ENCODE data around the gene DICER1.

Gene DICER1

GRCh38 chr14:95123891-95124579 lies 33.3 kb downstream of the DICER1 start:
- Histone ChIP-seq H3K9me3 (no peaks in the 10 kb centered on the region), H3K27ac (no peak overlapping the region), H3K27me3 (no peaks in the 10 kb centered on the region), H3K4me3 (no peak overlapping the region), H3K36me3 (peaks cover 17 to 47% (median 33%) of the 10 kb centered on the region in 3 donors), H3K4me1 (peaks cover 0 to 4% (median 1%) of the 10 kb centered on the region in 4 donors)
- intact Hi-C loops (cut with DNase I; ENCODE audit: low total_unique reads): no loop called here
- TF ChIP-seq, protein P1, sequence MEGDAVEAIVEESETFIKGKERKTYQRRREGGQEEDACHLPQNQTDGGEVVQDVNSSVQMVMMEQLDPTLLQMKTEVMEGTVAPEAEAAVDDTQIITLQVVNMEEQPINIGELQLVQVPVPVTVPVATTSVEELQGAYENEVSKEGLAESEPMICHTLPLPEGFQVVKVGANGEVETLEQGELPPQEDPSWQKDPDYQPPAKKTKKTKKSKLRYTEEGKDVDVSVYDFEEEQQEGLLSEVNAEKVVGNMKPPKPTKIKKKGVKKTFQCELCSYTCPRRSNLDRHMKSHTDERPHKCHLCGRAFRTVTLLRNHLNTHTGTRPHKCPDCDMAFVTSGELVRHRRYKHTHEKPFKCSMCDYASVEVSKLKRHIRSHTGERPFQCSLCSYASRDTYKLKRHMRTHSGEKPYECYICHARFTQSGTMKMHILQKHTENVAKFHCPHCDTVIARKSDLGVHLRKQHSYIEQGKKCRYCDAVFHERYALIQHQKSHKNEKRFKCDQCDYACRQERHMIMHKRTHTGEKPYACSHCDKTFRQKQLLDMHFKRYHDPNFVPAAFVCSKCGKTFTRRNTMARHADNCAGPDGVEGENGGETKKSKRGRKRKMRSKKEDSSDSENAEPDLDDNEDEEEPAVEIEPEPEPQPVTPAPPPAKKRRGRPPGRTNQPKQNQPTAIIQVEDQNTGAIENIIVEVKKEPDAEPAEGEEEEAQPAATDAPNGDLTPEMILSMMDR (IDR thresholded peaks at IDR 0.05): no peak
- DNase-seq: no peak

DNA sequence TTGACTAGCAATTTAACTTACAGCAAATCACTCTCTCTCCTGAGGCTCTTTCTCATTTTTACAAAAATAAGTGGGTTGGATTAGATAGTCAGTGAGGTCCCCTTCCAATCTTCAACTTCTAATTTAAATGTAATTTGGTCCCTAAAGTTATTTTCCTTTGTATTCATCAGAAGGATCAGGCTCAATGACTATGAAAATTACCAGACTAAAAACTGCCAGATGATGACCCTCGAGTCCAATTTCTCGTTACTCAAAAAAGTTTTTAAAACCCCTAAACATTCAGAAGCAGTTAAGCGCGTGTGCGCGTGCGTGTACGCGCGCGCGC lies 34.7 kb downstream of the DICER1 start:
- Histone ChIP-seq H3K36me3 (peaks cover 17 to 43% (median 27%) of the 10 kb centered on the region in 3 donors), H3K4me1 (peaks cover 0 to 4% (median 1%) of the 10 kb centered on the region in 4 donors), H3K9me3 (no peaks in the 10 kb centered on the region), H3K27me3 (no peaks in the 10 kb centered on the region), H3K4me3 (no peak overlapping the region), H3K27ac (no peak overlapping the region)
- no peak for DNase-seq
- TF ChIP-seq, protein P1 (IDR thresholded peaks at IDR 0.05): no peak
- intact Hi-C loops (cut with DNase I; ENCODE audit: low total_unique reads): no loop called here

DNA sequence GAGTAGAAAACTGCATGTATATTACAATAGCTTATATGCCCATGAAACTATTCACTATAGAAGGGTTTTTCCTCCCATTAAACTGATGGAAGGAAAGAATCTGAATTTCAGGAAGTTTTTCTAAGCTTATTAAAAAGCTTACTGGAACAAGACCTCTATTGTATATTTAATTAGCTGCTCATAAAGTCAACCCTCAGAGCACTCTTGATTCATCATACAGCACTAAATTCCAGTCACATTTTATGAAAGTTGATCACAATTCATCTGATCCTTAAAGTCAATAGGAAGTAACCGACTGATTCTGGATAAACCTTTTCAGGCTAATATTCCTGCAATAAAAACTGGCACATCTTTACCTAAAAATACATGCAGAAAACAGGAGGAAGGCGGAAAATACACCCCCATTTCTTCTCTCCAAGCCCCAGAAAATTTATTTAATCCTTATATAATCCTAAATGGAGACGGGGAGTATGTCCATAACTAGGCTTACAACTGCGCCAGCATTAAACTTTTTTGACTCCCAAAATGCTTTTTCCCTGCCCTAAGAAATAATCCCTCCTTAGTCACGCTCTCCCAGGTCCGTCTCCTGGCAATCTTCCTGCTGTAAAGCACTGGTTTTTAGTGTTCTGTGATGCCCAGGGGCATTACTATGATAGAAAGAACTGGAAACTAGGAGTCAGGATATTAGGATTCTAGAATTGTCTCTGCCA lies 35.3 kb downstream of the DICER1 start:
- Histone ChIP-seq H3K4me1 (peaks cover 0 to 4% (median 1%) of the 10 kb centered on the region in 4 donors), H3K27me3 (no peaks in the 10 kb centered on the region), H3K9me3 (no peaks in the 10 kb centered on the region), H3K36me3 (peaks cover 22 to 48% (median 32%) of the 10 kb centered on the region in 3 donors), H3K27ac (no peak overlapping the region), H3K4me3 (no peak overlapping the region)
- TF ChIP-seq, protein P1 (IDR thresholded peaks at IDR 0.05): no peak
- DNase-seq: no peak
- intact Hi-C loops (cut with DNase I; ENCODE audit: low total_unique reads): no loop called here

- Histone ChIP-seq H3K36me3 (peaks cover 44 to 56% (median 46%) of the 10 kb centered on the region in 3 donors), H3K9me3 (no peaks in the 10 kb centered on the region), H3K27me3 (no peaks in the 10 kb centered on the region), H3K4me3 (no peak overlapping the region), H3K4me1 (peaks cover 0 to 4% (median 1%) of the 10 kb centered on the region in 4 donors), H3K27ac (no peak overlapping the region)
- intact Hi-C loops (cut with DNase I; ENCODE audit: low total_unique reads): no loop called here
- DNase-seq: no peak
- TF ChIP-seq, protein P1 (IDR thresholded peaks at IDR 0.05): no peak
These were observed 38.0 kb downstream of the DICER1 start for GRCh38 chr14:95119336-95119735.

DNA sequence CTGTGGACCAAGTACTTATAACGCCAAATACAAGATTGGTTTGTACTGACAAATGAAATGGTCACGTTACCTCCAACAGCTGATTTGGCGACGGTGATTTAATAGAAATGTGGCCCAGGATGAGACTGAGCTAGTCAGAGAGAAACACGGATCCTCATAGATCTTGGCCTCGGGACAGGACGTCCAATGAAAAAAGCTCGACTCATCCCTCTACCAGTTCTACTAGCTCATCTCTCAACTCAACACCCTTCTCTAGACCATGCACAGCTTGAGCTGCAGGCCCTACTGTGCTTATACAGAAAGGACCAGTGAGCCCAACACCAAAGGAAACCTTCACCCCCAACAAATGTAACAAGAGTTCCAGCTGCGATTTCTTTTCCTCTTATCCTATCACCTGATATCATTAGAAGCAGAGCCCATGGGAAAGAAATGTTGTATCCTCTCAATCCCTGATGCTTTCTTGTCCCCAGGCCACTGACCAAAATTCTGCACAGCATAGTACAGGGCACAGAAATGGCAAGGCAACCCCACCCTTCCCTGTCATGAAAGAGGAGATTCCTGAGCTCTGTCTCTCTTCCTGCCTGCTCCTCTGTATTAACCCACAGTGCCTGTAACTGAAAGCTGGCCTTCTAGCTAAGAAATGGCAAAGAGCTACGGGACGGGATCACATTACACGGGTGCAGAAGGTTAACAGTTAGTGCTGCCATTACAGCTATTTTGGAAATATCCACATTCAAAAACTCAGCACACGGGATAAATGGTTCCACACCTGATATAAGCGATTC lies 39.2 kb downstream of the DICER1 start:
- H3K27ac ChIP-seq: no peak overlapping the region
- intact Hi-C loops (cut with DNase I; ENCODE audit: low total_unique reads): no loop called here

More for the DNA sequence above, 39.2 kb downstream of the DICER1 start:
- Histone ChIP-seq H3K4me3 (no peak overlapping the region), H3K9me3 (no peaks in the 10 kb centered on the region), H3K36me3 (peaks cover 34 to 45% (median 40%) of the 10 kb centered on the region in 3 donors), H3K4me1 (peaks cover 0 to 4% (median 1%) of the 10 kb centered on the region in 4 donors), H3K27me3 (no peaks in the 10 kb centered on the region)
- DNase-seq: no peak
- TF ChIP-seq, protein P1 (IDR thresholded peaks at IDR 0.05): no peak
